Measurements from ENCODE around the gene CD3E. TPM values are rescaled to one million over a fixed set of nuclear protein-coding genes. Genes with fewer than 3 reads are reported as not detected.

The CD3E gene
- total RNA-seq, 4 donors from 2014 or later: 0.36 to 0.52 (median 0.46) TPM; not detected in 1

DNA sequence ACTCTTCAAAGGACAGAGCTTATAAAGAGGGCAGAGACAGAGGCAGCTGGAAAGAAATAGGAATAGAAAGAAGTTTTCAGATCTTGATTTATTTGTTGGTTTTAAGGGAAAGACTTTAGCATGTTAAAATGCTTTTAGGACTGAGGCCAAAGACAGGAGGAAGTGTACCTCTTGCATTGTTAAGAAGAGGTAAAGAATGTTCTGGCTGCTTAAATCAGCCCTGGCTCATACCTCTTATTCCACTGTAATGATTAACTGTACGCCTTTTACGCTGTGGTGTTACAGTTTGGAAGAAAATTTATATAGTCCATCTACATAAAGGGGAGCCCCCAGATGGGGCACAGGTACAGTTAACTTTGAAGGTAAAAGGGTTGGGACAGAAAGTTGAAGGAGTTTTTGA, 30.3 kb upstream of the CD3E start:
- no peak for TF ChIP-seq POLR2A (IDR thresholded peaks at IDR 0.05)
- 56 to 60% methylated on average over 2 of the region's 2 CpGs for WGBS, 2 donors
- intact Hi-C loops (cut with DNase I; ENCODE audit: low total_unique reads): no loop called here
- DNase-seq (ENCODE audit: low spot score in 2 of 2): no peak
- no peak overlapping the region for H3K4me3 ChIP-seq (ENCODE audit: low read depth, poor library complexity, severe bottlenecking)

DNA sequence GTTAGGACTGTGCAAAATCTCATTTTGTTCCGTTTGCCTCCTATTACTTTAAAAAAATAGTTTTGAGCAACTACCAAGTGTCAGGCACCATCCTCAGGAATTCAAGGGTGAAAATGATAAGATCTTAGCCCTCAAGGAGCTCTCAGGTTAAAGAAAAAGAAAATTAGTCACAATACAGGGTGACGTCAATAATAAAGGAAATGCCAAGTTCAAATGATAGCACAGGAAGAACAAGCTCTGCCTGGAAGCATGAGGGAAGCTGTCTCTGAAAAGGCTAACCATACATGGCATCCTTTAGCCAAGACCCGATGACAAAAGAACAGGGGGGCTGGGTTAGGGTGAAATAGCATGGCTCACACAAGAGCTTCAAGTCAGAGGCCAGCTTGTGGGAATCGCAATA, 29.4 kb upstream of the CD3E start:
- WGBS, 2 donors: 35 to 38% methylated on average over 4 of the region's 4 CpGs
- DNase-seq (ENCODE audit: low spot score in 2 of 2): no peak

DNA sequence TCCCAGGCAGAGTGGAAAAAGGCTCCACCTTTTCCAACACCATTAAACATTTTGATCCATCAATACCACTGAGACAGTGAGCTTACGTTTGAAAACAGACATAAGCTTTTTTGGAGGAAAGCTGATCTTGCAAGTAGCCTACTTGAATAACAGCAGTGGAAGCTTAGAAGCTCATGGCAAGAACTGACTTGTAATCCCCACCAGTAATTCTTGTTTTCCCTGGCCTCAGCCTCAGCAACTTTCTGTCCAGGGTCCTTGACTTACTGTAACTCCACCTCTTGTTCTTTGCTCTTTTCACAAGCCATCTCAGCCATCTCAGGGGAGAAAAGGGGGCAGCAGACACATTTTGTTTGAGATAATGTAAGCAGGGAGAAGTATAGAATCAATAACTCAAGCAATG, 28.1 kb upstream of the CD3E start:
- intact Hi-C loops (cut with DNase I; ENCODE audit: low total_unique reads): no loop called here
- no peak for TF ChIP-seq POLR2A (IDR thresholded peaks at IDR 0.05)
- TF ChIP-seq, protein P1, sequence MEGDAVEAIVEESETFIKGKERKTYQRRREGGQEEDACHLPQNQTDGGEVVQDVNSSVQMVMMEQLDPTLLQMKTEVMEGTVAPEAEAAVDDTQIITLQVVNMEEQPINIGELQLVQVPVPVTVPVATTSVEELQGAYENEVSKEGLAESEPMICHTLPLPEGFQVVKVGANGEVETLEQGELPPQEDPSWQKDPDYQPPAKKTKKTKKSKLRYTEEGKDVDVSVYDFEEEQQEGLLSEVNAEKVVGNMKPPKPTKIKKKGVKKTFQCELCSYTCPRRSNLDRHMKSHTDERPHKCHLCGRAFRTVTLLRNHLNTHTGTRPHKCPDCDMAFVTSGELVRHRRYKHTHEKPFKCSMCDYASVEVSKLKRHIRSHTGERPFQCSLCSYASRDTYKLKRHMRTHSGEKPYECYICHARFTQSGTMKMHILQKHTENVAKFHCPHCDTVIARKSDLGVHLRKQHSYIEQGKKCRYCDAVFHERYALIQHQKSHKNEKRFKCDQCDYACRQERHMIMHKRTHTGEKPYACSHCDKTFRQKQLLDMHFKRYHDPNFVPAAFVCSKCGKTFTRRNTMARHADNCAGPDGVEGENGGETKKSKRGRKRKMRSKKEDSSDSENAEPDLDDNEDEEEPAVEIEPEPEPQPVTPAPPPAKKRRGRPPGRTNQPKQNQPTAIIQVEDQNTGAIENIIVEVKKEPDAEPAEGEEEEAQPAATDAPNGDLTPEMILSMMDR (IDR thresholded peaks at IDR 0.05): no peak
- H3K4me3 ChIP-seq (ENCODE audit: low read depth, poor library complexity, severe bottlenecking): no peak overlapping the region
- 43 to 45% methylated on average over 1 of the region's 1 CpG for WGBS, 2 donors
- DNase-seq (ENCODE audit: low spot score in 2 of 2): no peak

More for the DNA sequence above, 29.4 kb upstream of the CD3E start:
- H3K4me3 ChIP-seq (ENCODE audit: low read depth, poor library complexity, severe bottlenecking): no peak overlapping the region
- TF ChIP-seq, protein P1 (IDR thresholded peaks at IDR 0.05): no peak
- no peak for TF ChIP-seq POLR2A (IDR thresholded peaks at IDR 0.05)
- intact Hi-C loops (cut with DNase I; ENCODE audit: low total_unique reads): no loop called here

DNA sequence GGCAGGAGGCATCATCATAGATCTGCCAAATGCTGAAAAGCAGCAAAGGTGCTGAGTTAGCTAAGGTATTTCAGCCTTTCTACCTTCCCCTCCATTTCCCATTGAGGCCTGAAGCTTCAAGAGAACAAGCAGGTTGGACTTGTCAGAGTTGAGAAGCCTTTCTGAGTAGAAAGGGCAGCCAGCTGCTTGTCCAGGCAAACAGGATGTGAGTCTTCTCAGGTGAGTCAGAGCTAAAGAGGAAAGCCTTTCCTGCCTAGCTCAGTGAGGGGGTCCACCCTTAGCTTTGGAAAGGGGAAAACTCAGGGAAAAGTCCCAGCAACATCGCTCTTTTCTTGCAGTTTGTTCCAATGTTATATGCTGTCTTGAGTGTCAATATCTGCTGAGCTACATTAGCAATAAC, 27.2 kb upstream of the CD3E start:
- H3K4me3 ChIP-seq (ENCODE audit: low read depth, poor library complexity, severe bottlenecking): no peak overlapping the region
- intact Hi-C loops (cut with DNase I; ENCODE audit: low total_unique reads): no loop called here
- TF ChIP-seq, protein P1 (IDR thresholded peaks at IDR 0.05): no peak
- no peak for TF ChIP-seq POLR2A (IDR thresholded peaks at IDR 0.05)
- no peak for DNase-seq (ENCODE audit: low spot score in 2 of 2)
- 64 to 71% methylated on average over 1 of the region's 1 CpG for WGBS, 2 donors

DNA sequence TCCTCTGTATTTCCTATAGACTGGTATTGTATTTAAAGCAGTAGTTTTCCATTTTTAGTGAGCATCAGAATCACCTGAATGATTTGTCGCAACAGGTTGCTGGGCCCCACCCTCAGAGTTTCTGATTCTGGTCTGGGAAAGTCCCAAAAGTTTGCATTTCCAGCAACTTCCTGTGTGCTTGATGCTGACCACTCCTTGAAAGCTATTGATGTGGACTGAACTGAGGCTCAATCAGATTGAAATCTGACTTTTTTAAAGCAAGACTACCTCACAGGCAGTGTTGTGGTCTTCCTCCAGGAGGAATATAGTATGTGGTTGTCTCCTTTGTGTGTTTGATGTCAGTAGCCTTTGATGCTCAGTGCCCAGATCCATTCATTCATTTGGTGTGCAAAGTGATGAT, 23.2 kb upstream of the CD3E start:
- DNase-seq (ENCODE audit: low spot score in 2 of 2): no peak
- no peak overlapping the region for H3K4me3 ChIP-seq (ENCODE audit: low read depth, poor library complexity, severe bottlenecking)
- WGBS, 2 donors: 64 to 65% methylated on average over 1 of the region's 1 CpG
- TF ChIP-seq POLR2A (IDR thresholded peaks at IDR 0.05): no peak
- TF ChIP-seq, protein P1 (IDR thresholded peaks at IDR 0.05): no peak
- intact Hi-C loops (cut with DNase I; ENCODE audit: low total_unique reads): no loop called here

DNA sequence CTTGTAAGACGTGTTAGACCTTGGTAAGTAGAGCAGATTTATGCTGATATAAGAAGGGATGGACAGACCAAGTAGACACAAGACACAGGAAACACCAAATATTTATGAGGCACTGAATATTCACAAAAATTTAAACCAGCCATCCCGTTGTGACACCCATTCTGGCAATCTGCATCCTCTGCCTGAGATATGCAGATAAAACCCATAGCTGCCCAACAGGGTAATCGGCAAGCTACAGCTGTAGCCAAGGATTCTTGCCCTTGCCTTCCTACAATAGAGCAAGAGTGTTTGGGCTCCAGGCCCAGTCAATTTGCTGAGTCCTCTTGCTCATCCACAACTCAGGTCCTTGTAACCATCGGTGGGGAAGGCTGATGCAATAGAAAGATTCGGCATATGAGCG, 21.9 kb upstream of the CD3E start:
- DNase-seq (ENCODE audit: low spot score in 2 of 2): no peak
- no peak overlapping the region for H3K4me3 ChIP-seq (ENCODE audit: low read depth, poor library complexity, severe bottlenecking)
- intact Hi-C loops (cut with DNase I; ENCODE audit: low total_unique reads): no loop called here
- TF ChIP-seq, protein P1 (IDR thresholded peaks at IDR 0.05): no peak
- TF ChIP-seq POLR2A (IDR thresholded peaks at IDR 0.05): no peak
- 53 to 54% methylated on average over 6 of the region's 6 CpGs for WGBS, 2 donors

Data from lower leg skin (tissue), 4 donors.